Astrocyte of the spinal cord (primary cell): ENCODE results near the gene REEP3.

Source experiments
- DNase-seq: peaks from one replicate; pipeline ENCODE4 v3.0.0; 2011; ENCODE audit warnings: low read depth, low spot score
- H3K4me3 ChIP-seq: 2 replicates; pipeline ENCODE4 v1.5.1; 2011; ENCODE audit warnings: low read depth, mild to moderate bottlenecking, low read length, moderate library complexity
- CTCF ChIP-seq: IDR thresholded peaks from 2 replicates; pipeline ENCODE4 v1.5.1; 2012; ENCODE audit warnings: low read depth, mild to moderate bottlenecking, low read length, inconsistent platforms
- in situ Hi-C: cut with HindIII; loops from 2 replicates; pipeline ENCODE4 v1.10.0; 2017; ENCODE audit warnings: low sequenced_read_pairs

Gene REEP3

GRCh38 chr10:63631991-63632390 lies 110.8 kb downstream of the REEP3 start:
- in situ Hi-C loops, result no loop called here
- DNase-seq, result no peak
- TF ChIP-seq CTCF, result no peak
- no peak overlapping the region for H3K4me3 ChIP-seq

- no peak overlapping the region for H3K4me3 ChIP-seq
- peak; percentile 51 for TF ChIP-seq CTCF
- in situ Hi-C loops, result no loop called here
- peak; percentile 55 for DNase-seq
Measured at GRCh38 chr10:63633677-63634487, 112.7 kb downstream of the REEP3 start.

GRCh38 chr10:63634488-63635065 lies 113.4 kb downstream of the REEP3 start:
- DNase-seq, result no peak
- in situ Hi-C loops, result no loop called here
- H3K4me3 ChIP-seq, result no peak overlapping the region
- TF ChIP-seq CTCF, result no peak

- in situ Hi-C loops, result no loop called here
- no peak for DNase-seq
- H3K4me3 ChIP-seq, result no peak overlapping the region
- no peak for TF ChIP-seq CTCF
Measured at GRCh38 chr10:63636812-63637211, 115.6 kb downstream of the REEP3 start.

- no peak for TF ChIP-seq CTCF
- no peak overlapping the region for H3K4me3 ChIP-seq
- in situ Hi-C loops, result no loop called here
- no peak for DNase-seq
Measured at GRCh38 chr10:63637901-63638327, 116.7 kb downstream of the REEP3 start.

GRCh38 chr10:63641366-63641765 lies 120.2 kb downstream of the REEP3 start:
- no peak for DNase-seq
- no peak overlapping the region for H3K4me3 ChIP-seq
- in situ Hi-C loops, result no loop called here
- no peak for TF ChIP-seq CTCF
